NT2/D1 (cell line): ENCODE measurements around the gene CBX2.

Source experiments
- SUZ12 ChIP-seq: IDR thresholded peaks from 2 replicates; pipeline ENCODE4 v1.6.1; 2011; ENCODE audit not compliant: insufficient read length, insufficient read depth; ENCODE audit errors: extremely low read depth
- YY1 ChIP-seq: IDR thresholded peaks from 2 replicates; pipeline ENCODE4 v1.6.1; 2011; ENCODE audit not compliant: insufficient read length, insufficient read depth
- ZNF274 ChIP-seq: IDR thresholded peaks from 2 replicates; pipeline ENCODE4 v1.6.1; 2011; ENCODE audit warnings: mild to moderate bottlenecking, low read depth, low read length

- TF ChIP-seq YY1 (no peak), SUZ12 (no peak), ZNF274 (no peak)
Observed at GRCh38 chr17:79729761-79730160, 48.2 kb upstream of the CBX2 start.
